HepG2 (cell line): ENCODE data around the gene USE1.

Source experiments
- BRD4 ChIP-seq: sonication (generic); formaldehyde crosslinking; IDR thresholded peaks from 2 replicates; pipeline ENCODE4 v1.4.0; 2020; ENCODE audit warnings: missing genetic modification reagents
- DPF2 ChIP-seq: sonication (generic); formaldehyde crosslinking; IDR thresholded peaks from 2 replicates; pipeline ENCODE4 v1.4.0; 2020; ENCODE audit warnings: mild to moderate bottlenecking, low read depth, missing genetic modification reagents, borderline replicate concordance
- GTF3A ChIP-seq: sonication (generic); formaldehyde crosslinking; conservative IDR thresholded peaks from 2 replicates; pipeline ENCODE4 v1.4.0; 2020; ENCODE audit warnings: mild to moderate bottlenecking, missing genetic modification reagents
- KLF12 ChIP-seq: sonication (generic); formaldehyde crosslinking; IDR thresholded peaks from 2 replicates; pipeline ENCODE4 v1.4.0; 2020; ENCODE audit warnings: missing genetic modification reagents, borderline replicate concordance
- POLR2AphosphoS5 ChIP-seq: IDR thresholded peaks from 2 replicates; pipeline ENCODE4 v1.6.1; 2012; ENCODE audit warnings: low read depth, low read length
- RFX1 ChIP-seq: fragments of 450-650 bp; IDR thresholded peaks from 2 replicates; pipeline ENCODE4 v1.6.1; 2017
- ZBTB7B ChIP-seq: sonication (generic); formaldehyde crosslinking; IDR thresholded peaks from 2 replicates; pipeline ENCODE4 v1.4.0; 2020; ENCODE audit warnings: missing genetic modification reagents
- ZNF430 ChIP-seq: sonication (generic); formaldehyde crosslinking; IDR thresholded peaks from 2 replicates; pipeline ENCODE4 v1.9.0; 2021; ENCODE audit warnings: mild to moderate bottlenecking, missing genetic modification reagents
- ZNF546 ChIP-seq: sonication (generic); formaldehyde crosslinking; conservative IDR thresholded peaks from 2 replicates; pipeline ENCODE4 v1.8.1; 2023; ENCODE audit warnings: mild to moderate bottlenecking, missing genetic modification reagents

GRCh38 chr19:17245535-17245984 is 30.4 kb downstream of the USE1 start, which contains the start of gene NR2F6:
- TF ChIP-seq ZNF430 (no peak), POLR2AphosphoS5 (0 out of 2 replicates have a peak, but pooled peaks have one; percentile 25), KLF12 (CRISPR knock-in tag) (no peak), GTF3A (CRISPR knock-in tag) (no peak), ZNF546 (CRISPR knock-in tag) (no peak), BRD4 (CRISPR knock-in tag) (no peak), DPF2 (CRISPR knock-in tag) (no peak), RFX1 (no peak), ZBTB7B (CRISPR knock-in tag) (no peak)
